Measurements from ENCODE around the gene ARID5A. TPM values are rescaled to one million over a fixed set of nuclear protein-coding genes. Genes with fewer than 3 reads are reported as not detected.
A peak's percentile ranks its signal among the peaks of the same experiment; 100 is the strongest.

Gene ARID5A
- total RNA-seq, 1 donor = 7.6 TPM

GRCh38 chr2:96535331-96535730, 1.2 kb upstream of the ARID5A start:
- H4K20me1 ChIP-seq (ENCODE audit: insufficient read depth, low read length) = peaks cover 31% of the 10 kb centered on the region
- no peak for DNase-seq (ENCODE audit: insufficient read length, low spot score, missing footprints)
- TF ChIP-seq CTCF (IDR thresholded peaks at IDR 0.05; ENCODE audit: extremely low read depth, low read depth, low read length) = no peak
- H3K4me1 ChIP-seq (ENCODE audit: insufficient read depth, low read length) = peaks cover 53% of the 10 kb centered on the region
- H2AFZ ChIP-seq (ENCODE audit: low read length) = no peak overlapping the region
- no peaks in the 10 kb centered on the region for H3K36me3 ChIP-seq (ENCODE audit: insufficient read depth, low read length)
- H3K27ac ChIP-seq (ENCODE audit: low read depth, low read length) = no peak overlapping the region
- H3K4me2 ChIP-seq (ENCODE audit: insufficient read depth, low read length) = no peak overlapping the region
- no peaks in the 10 kb centered on the region for H3K27me3 ChIP-seq (ENCODE audit: insufficient read depth, low read length)
- H3K4me3 ChIP-seq (ENCODE audit: insufficient read depth, low read length) = no peak overlapping the region
- H3K79me2 ChIP-seq (ENCODE audit: insufficient read depth, low read length) = peaks cover 20% of the 10 kb centered on the region
- H3K9me3 ChIP-seq (ENCODE audit: low read depth, low read length) = no peaks in the 10 kb centered on the region

- H2AFZ ChIP-seq (ENCODE audit: low read length) = peak overlapping the region; percentile 70
Observed at GRCh38 chr2:96537066-96537733, 648 bp downstream of the ARID5A start.

GRCh38 chr2:96537734-96538486, 1.4 kb downstream of the ARID5A start:
- Histone ChIP-seq H3K27ac (ENCODE audit: low read depth, low read length) (no peak overlapping the region), H3K4me3 (ENCODE audit: insufficient read depth, low read length) (peak overlapping the region; percentile 83), H3K36me3 (ENCODE audit: insufficient read depth, low read length) (no peaks in the 10 kb centered on the region), H3K4me2 (ENCODE audit: insufficient read depth, low read length) (peak overlapping the region; percentile 90), H3K9me3 (ENCODE audit: low read depth, low read length) (no peaks in the 10 kb centered on the region), H3K4me1 (ENCODE audit: insufficient read depth, low read length) (peaks cover 37% of the 10 kb centered on the region), H3K79me2 (ENCODE audit: insufficient read depth, low read length) (peaks cover 25% of the 10 kb centered on the region), H2AFZ (ENCODE audit: low read length) (no peak overlapping the region), H4K20me1 (ENCODE audit: insufficient read depth, low read length) (peaks cover 42% of the 10 kb centered on the region), H3K27me3 (ENCODE audit: insufficient read depth, low read length) (no peaks in the 10 kb centered on the region)
- DNase-seq (ENCODE audit: insufficient read length, low spot score, missing footprints) = peak; percentile 69
- no peak for TF ChIP-seq CTCF (IDR thresholded peaks at IDR 0.05; ENCODE audit: extremely low read depth, low read depth, low read length)

More at GRCh38 chr2:96537066-96537733, 648 bp downstream of the ARID5A start:
- peak overlapping the region; percentile 90 for H3K4me2 ChIP-seq (ENCODE audit: insufficient read depth, low read length)
- peak; percentile 90 for DNase-seq (ENCODE audit: insufficient read length, low spot score, missing footprints)
- H3K79me2 ChIP-seq (ENCODE audit: insufficient read depth, low read length) = peaks cover 20% of the 10 kb centered on the region
- no peaks in the 10 kb centered on the region for H3K27me3 ChIP-seq (ENCODE audit: insufficient read depth, low read length)
- no peak overlapping the region for H3K27ac ChIP-seq (ENCODE audit: low read depth, low read length)
- peak overlapping the region; percentile 83 for H3K4me3 ChIP-seq (ENCODE audit: insufficient read depth, low read length)
- no peaks in the 10 kb centered on the region for H3K36me3 ChIP-seq (ENCODE audit: insufficient read depth, low read length)
- no peaks in the 10 kb centered on the region for H3K9me3 ChIP-seq (ENCODE audit: low read depth, low read length)
- peaks cover 36% of the 10 kb centered on the region for H4K20me1 ChIP-seq (ENCODE audit: insufficient read depth, low read length)
- H3K4me1 ChIP-seq (ENCODE audit: insufficient read depth, low read length) = peaks cover 44% of the 10 kb centered on the region
- no peak for TF ChIP-seq CTCF (IDR thresholded peaks at IDR 0.05; ENCODE audit: extremely low read depth, low read depth, low read length)
